K562 (cell line): Measurements from ENCODE around the gene HSD17B8. TPM values are rescaled to one million over a fixed set of nuclear protein-coding genes. Genes with fewer than 3 reads are reported as not detected.

Experiments used
- ATAC-seq: fragments of 200-7000 bp; cut with Tn5 transposase; 3 replicates; pipeline ENCODE4 v1.9.1; 2020; ENCODE audit warnings: moderate library complexity
- BruUV-seq: library from RNA; stranded (reverse); fragments of 400-500 nt; replicated peaks from 2 replicates; lab custom pipeline; 2021; lab: Mats Ljungman, UMichigan
- CTCF ChIA-PET: fragments of 300-600 bp; formaldehyde crosslinking; extraction: SDS; loops from one replicate; lab custom pipeline; 2021; ENCODE audit warnings: low intra/inter-chr PET ratio; lab: Yijun Ruan, JAX
- POLR2A ChIA-PET: fragments of 300-600, 350-650 bp; sonication (Branson Sonifier 250); formaldehyde crosslinking; extraction: SDS; loops from one replicate; lab custom pipeline; 2021; ENCODE audit warnings: antibody characterized with exemption, inconsistent platforms; lab: Yijun Ruan, JAX
- DNase-seq, 4 experiments: peaks; one replicate each; pipeline versions ENCODE4 v3.0.0 to v3.0.0-alpha.2; 2011 to 2018; ENCODE audit warnings: low spot score in 3 of 4, mixed read lengths in 3 of 4; ENCODE audit errors: extremely low read depth in 1 of 4
- FAIRE-seq: peaks from 2 replicates; lab custom pipeline; 2011; peaks lifted over from hg19 to GRCh38; lab: Jason Lieb, UNC
- H2AFZ ChIP-seq: 2 replicates; pipeline ENCODE4 v1.6.0; 2011; ENCODE audit warnings: low read depth, low read length, control low read depth, inconsistent platforms
- H3K27ac ChIP-seq: fragments of 200-600 bp; 3 replicates; pipeline ENCODE4 v1.8.0; 2011; ENCODE audit warnings: low read depth, mild to moderate bottlenecking, control low read depth, inconsistent platforms, low read length, moderate library complexity, mixed read lengths; ENCODE audit errors: extremely low read depth
- H3K27me3 ChIP-seq, 2 experiments: fragments of 300-600 bp in 1 of 2; 2 replicates in 1 of 2; 3 replicates in 1 of 2; pipeline versions ENCODE4 v1.6.0 to v1.8.0; 2011; ENCODE audit warnings: inconsistent platforms in 2 of 2, low read length in 2 of 2, mild to moderate bottlenecking in 1 of 2, mixed read lengths in 1 of 2, moderate library complexity in 1 of 2; ENCODE audit not compliant: control insufficient read depth in 2 of 2, insufficient read depth in 2 of 2
- H3K36me3 ChIP-seq: fragments of 300-600 bp; 3 replicates; pipeline ENCODE4 v1.8.0; 2011; ENCODE audit warnings: mild to moderate bottlenecking, low read length, inconsistent platforms; ENCODE audit not compliant: control insufficient read depth, insufficient read depth
- H3K4me1 ChIP-seq, 2 experiments: fragments of 200-600 bp in 1 of 2; replicated peaks in 1 of 2; 2 replicates in 1 of 2; 3 replicates in 1 of 2; pipeline versions ENCODE4 v1.5.1 to v1.8.0; 2011; ENCODE audit warnings: inconsistent platforms in 2 of 2, low read length in 2 of 2, mild to moderate bottlenecking in 1 of 2, mixed read lengths in 1 of 2, moderate library complexity in 1 of 2; ENCODE audit not compliant: control insufficient read depth in 2 of 2, insufficient read depth in 2 of 2
- H3K4me2 ChIP-seq: 2 replicates; pipeline ENCODE4 v1.6.1; 2011; ENCODE audit warnings: low read length, control low read depth, inconsistent platforms, mixed read lengths; ENCODE audit not compliant: insufficient read depth
- H3K4me3 ChIP-seq: fragments of 200-600 bp; sonication (generic), shearing (Covaris generic); 2 replicates; pipeline ENCODE4 v1.5.1; 2016; ENCODE audit warnings: control low read depth, inconsistent platforms
- H3K79me2 ChIP-seq: fragments of 200-600 bp; 3 replicates; pipeline ENCODE4 v1.8.0; 2011; ENCODE audit warnings: low read length, inconsistent platforms; ENCODE audit not compliant: control insufficient read depth, insufficient read depth
- H3K9ac ChIP-seq, 2 experiments: 2 replicates each; pipeline versions ENCODE4 v1.6.0 to v1.6.1; 2011; ENCODE audit warnings: low read depth in 2 of 2, low read length in 2 of 2, control low read depth in 1 of 2, inconsistent platforms in 1 of 2, mild to moderate bottlenecking in 1 of 2, mixed read lengths in 1 of 2; ENCODE audit not compliant: insufficient read depth in 1 of 2
- H3K9me1 ChIP-seq: one replicate; pipeline ENCODE4 v1.6.0; 2011; ENCODE audit warnings: inconsistent platforms, mild to moderate bottlenecking, low read length, moderate library complexity; ENCODE audit not compliant: control insufficient read depth, insufficient read depth
- H3K9me3 ChIP-seq: replicated peaks from 2 replicates; pipeline ENCODE4 v1.5.1; 2011; ENCODE audit warnings: low read depth, low read length, inconsistent platforms; ENCODE audit not compliant: control insufficient read depth, insufficient read depth
- H4K20me1 ChIP-seq: replicated peaks from 2 replicates; pipeline ENCODE4 v1.6.1; 2011; ENCODE audit warnings: low read length, inconsistent platforms, mixed read lengths; ENCODE audit not compliant: control insufficient read depth, insufficient read depth
- ARNT ChIP-seq, 2 experiments: fragments of 450-650 bp; IDR thresholded peaks; 2 replicates each; pipeline ENCODE4 v1.6.1; 2016; ENCODE audit warnings: mild to moderate bottlenecking in 1 of 2
- FIP1L1 ChIP-seq: fragments of 200-400 bp; formaldehyde crosslinking; IDR thresholded peaks from 2 replicates; pipeline ENCODE4 v1.6.1; 2018; ENCODE audit warnings: mild to moderate bottlenecking, low read depth, low read length; ENCODE audit not compliant: poor library complexity, severe bottlenecking
- HDAC1 ChIP-seq, 2 experiments: fragments of 450-650 bp; IDR thresholded peaks; 2 replicates each; pipeline ENCODE4 v1.6.1; 2016 to 2017; ENCODE audit warnings: inconsistent platforms in 1 of 2, mild to moderate bottlenecking in 1 of 2, moderate library complexity in 1 of 2
- HDGF ChIP-seq: fragments of 450-650 bp; IDR thresholded peaks from 2 replicates; pipeline ENCODE4 v1.6.1; 2016
- KAT7 ChIP-seq: sonication (generic); formaldehyde crosslinking; IDR thresholded peaks from 2 replicates; pipeline ENCODE4 v1.8.0; 2022; ENCODE audit warnings: missing genetic modification reagents, mild to moderate bottlenecking, borderline replicate concordance
- KDM1A ChIP-seq, 2 experiments: fragments of 450-650 bp; IDR thresholded peaks; 2 replicates each; pipeline ENCODE4 v1.6.1; 2016; ENCODE audit warnings: mild to moderate bottlenecking in 2 of 2
- KLF1 ChIP-seq: fragments of 450-650 bp; IDR thresholded peaks from 2 replicates; pipeline ENCODE4 v1.6.1; 2016; ENCODE audit warnings: missing genetic modification characterization, missing compliant biosample characterization
- NFRKB ChIP-seq: fragments of 450-650 bp; IDR thresholded peaks from 2 replicates; pipeline ENCODE4 v1.6.1; 2016; ENCODE audit warnings: low read depth
- OTX1 ChIP-seq: fragments of 450-650 bp; formaldehyde crosslinking; IDR thresholded peaks from 2 replicates; pipeline ENCODE4 v1.4.0; 2022; ENCODE audit warnings: mild to moderate bottlenecking
- SRF ChIP-seq, 2 experiments: fragments of 250-450, 450-650 bp in 1 of 2; sonication (Bioruptor Pico) in 1 of 2; sonication (generic) in 1 of 2; formaldehyde crosslinking; IDR thresholded peaks; 2 replicates each; pipeline versions ENCODE4 v1.5.0 to v1.5.1; 2020 to 2022; ENCODE audit warnings: mild to moderate bottlenecking in 1 of 2, missing genetic modification reagents in 1 of 2
- TEAD1 ChIP-seq, 2 experiments: fragments of 450-650 bp in 1 of 2; sonication (generic) in 1 of 2; formaldehyde crosslinking; IDR thresholded peaks; 2 replicates each; pipeline versions ENCODE4 v1.4.0 to v1.8.0; 2020 to 2022; ENCODE audit warnings: mild to moderate bottlenecking in 2 of 2, missing genetic modification reagents in 1 of 2
- TRIM25 ChIP-seq: fragments of 450-650 bp; IDR thresholded peaks from 2 replicates; pipeline ENCODE4 v1.7.0; 2016; ENCODE audit warnings: borderline replicate concordance
- WGBS: fragments of 100-300 bp; shearing (Covaris generic); methylation state at CpG from one replicate; pipeline ENCODE4 v1.1.6; 2016; ENCODE audit warnings: low coverage, mixed read lengths; ENCODE audit not compliant: insufficient coverage; ENCODE audit errors: missing lambda C conversion rate; 5-methylcytosine and 5-hydroxymethylcytosine counted together
- in situ Hi-C: fragments of 300-500 bp; cut with MboI; formaldehyde crosslinking; loops from 4 replicates; pipeline ENCODE4 v1.15.0; 2018; ENCODE audit warnings: inconsistent platforms, mixed read lengths
- intact Hi-C: fragments of 100-400 bp; cut with micrococcal nuclease; formaldehyde crosslinking; loops from 2 replicates; pipeline ENCODE4 v1.14.2; 2022
- polyA plus RNA-seq, 8 experiments: library from polyadenylated mRNA; depleted of rRNA in 4 of 8; stranded (reverse) in 5 of 8; unstranded in 3 of 8; fragments of >200 nt; fragmentation: Nextera tagmentation in 2 of 8; fragmentation: Illumina TruSeq in 1 of 8; extraction: Ambion mirVana in 2 of 8; extraction: Trizol in 1 of 8; gene quantifications; 2 replicates each; pipeline versions ENCODE4 v1.2.1 to v1.2.3, GENCODE V29; 2011 to 2014; ENCODE audit warnings: inconsistent platforms in 1 of 8, missing spikeins in 1 of 8
- total RNA-seq, 7 experiments: library from RNA; depleted of rRNA in 6 of 7; stranded (reverse); fragments of >200 nt in 6 of 7; fragmentation: Illumina TruSeq in 2 of 7; extraction: Trizol in 2 of 7; gene quantifications; 2 replicates each; pipeline versions ENCODE4 v1.2.1 to v1.2.3, GENCODE V29; 2011 to 2021; ENCODE audit warnings: low replicate concordance in 1 of 7

The HSD17B8 gene
- total and polyA plus RNA-seq, 9 of the 15 experiments (the other 6 are each of a cell fraction or from before 2014, with no cell fraction given): 3.7 to 35.2 (median 14.2) TPM

- 17% methylated on average over 3 of the region's 4 CpGs for WGBS
- Histone ChIP-seq H3K27ac (peak overlapping the region; percentile 4; the same call in 1 of the 3 replicates), H3K36me3 (peaks cover 36% of the 10 kb centered on the region), H3K9ac (peak overlapping the region in 1 of 2 experiments; percentile 38; a peak in 1 of 4 replicates), H4K20me1 (peaks cover 16% of the 10 kb centered on the region; the same call in 1 of the 2 replicates), H3K79me2 (peaks cover 78% of the 10 kb centered on the region), H3K27me3 (no peaks in the 10 kb centered on the region), H2AFZ (no peak overlapping the region), H3K9me3 (no peaks in the 10 kb centered on the region), H3K4me1 (peaks cover 46 to 64% of the 10 kb centered on the region in 2 experiments), H3K4me3 (peak overlapping the region; percentile 62), H3K4me2 (peak overlapping the region; percentile 40; the same call in 1 of the 2 replicates), H3K9me1 (peaks cover 3% of the 10 kb centered on the region)
- in situ Hi-C loops (no loop called here), intact Hi-C loops (loop anchor here (2.0 to 5.0 kb wide), 2 partner anchors 215 to 1072 kb away; partner anchors contain the start of genes CUTA and FKBPL)
- no TSS peak for BruUV-seq
- FAIRE-seq (no peak), ATAC-seq (no peak), DNase-seq (no peak)
- ChIA-PET CTCF (no interaction called here), POLR2A (interaction anchor here (0.6 to 1.6 kb wide), 7 partner anchors 8 to 232 kb away, joined by 3 to 9 read pairs (median 4); partner anchors contain the start of genes RPS18 and VPS52)
- TF ChIP-seq FIP1L1 (no peak), NFRKB (0 out of 2 replicates have a peak, but pooled peaks have one; percentile 5), ARNT (IDR thresholded peaks at IDR 0.05) (peak in 1 of 2 experiments; percentile 22; a peak in 1 of 4 replicates), KAT7 (CRISPR knock-in tag) (no peak), OTX1 (CRISPR knock-in tag) (peak; percentile 61; the same call in 1 of the 2 replicates), KLF1 (tag) (0 out of 2 replicates have a peak, but pooled peaks have one; percentile 33), HDGF (peak; percentile 31; the same call in 1 of the 2 replicates), KDM1A (IDR thresholded peaks at IDR 0.05) (peak; percentile 62 to 80; a peak in 3 of 4 replicates), TRIM25 (0 out of 2 replicates have a peak, but pooled peaks have one; percentile 18), TEAD1 (CRISPR knock-in tag; IDR thresholded peaks at IDR 0.05) (0 out of 4 replicates have a peak, but pooled peaks of 1 of the 2 experiments have one; percentile 10), SRF (CRISPR knock-in tag; IDR thresholded peaks at IDR 0.05) (no peak), HDAC1 (IDR thresholded peaks at IDR 0.05) (peak in 1 of 2 experiments; percentile 6; a peak in 1 of 4 replicates)
Measured at GRCh38 chr6:33204165-33204414, 365 bp upstream of the HSD17B8 start.
